Endothelial cell (in vitro differentiated cells): ENCODE data around the gene FOXK1. TPM values are rescaled to one million over a fixed set of nuclear protein-coding genes. Genes with fewer than 3 reads are reported as not detected.

ENCODE experiments used
- DNase-seq: peaks from one replicate; pipeline ENCODE4 v3.0.0; 2021; ENCODE audit warnings: low spot score
- H3K27ac Mint-ChIP-seq: one replicate; pipeline ENCODE4 v1.8.0; 2021; ENCODE audit warnings: mixed read lengths, inconsistent platforms; ENCODE audit not compliant: unreplicated experiment
- H3K27me3 Mint-ChIP-seq: one replicate; pipeline ENCODE4 v1.8.0; 2021; ENCODE audit warnings: mild to moderate bottlenecking, moderate library complexity, mixed read lengths, inconsistent platforms; ENCODE audit not compliant: unreplicated experiment
- H3K36me3 Mint-ChIP-seq: one replicate; pipeline ENCODE4 v1.8.0; 2021; ENCODE audit warnings: mild to moderate bottlenecking, low read depth, mixed read lengths, inconsistent platforms; ENCODE audit not compliant: unreplicated experiment
- H3K4me1 Mint-ChIP-seq: one replicate; pipeline ENCODE4 v1.8.0; 2021; ENCODE audit warnings: mild to moderate bottlenecking, mixed read lengths, inconsistent platforms; ENCODE audit not compliant: unreplicated experiment
- H3K4me3 Mint-ChIP-seq: one replicate; pipeline ENCODE4 v1.8.0; 2021; ENCODE audit warnings: mild to moderate bottlenecking, mixed read lengths, inconsistent platforms; ENCODE audit not compliant: unreplicated experiment
- H3K9me3 Mint-ChIP-seq: one replicate; pipeline ENCODE4 v1.8.0; 2021; ENCODE audit warnings: mixed read lengths, inconsistent platforms; ENCODE audit not compliant: unreplicated experiment
- CTCF ChIP-seq: fragments of 200-600 bp; sonication (generic); IDR thresholded peaks from one replicate; pipeline ENCODE4 v1.5.0; 2021; ENCODE audit warnings: antibody characterized with exemption; ENCODE audit not compliant: unreplicated experiment
- total RNA-seq: library from RNA; stranded (reverse); fragmentation: NEBNext Ultra II Directional; extraction: Animal tissue kit (Norgen Biotek cat#: 25700); gene quantifications from one replicate; pipeline ENCODE4 v1.2.1, GENCODE V29; 2021; ENCODE audit not compliant: unreplicated experiment

Gene FOXK1
- total RNA-seq, 1 donor from 2014 or later = 73.8 TPM

- Mint-ChIP-seq H3K4me3 (peak overlapping the region; percentile 32), H3K4me1 (peaks cover 53% of the 10 kb centered on the region), H3K9me3 (peaks cover 5% of the 10 kb centered on the region), H3K36me3 (peaks cover 46% of the 10 kb centered on the region), H3K27me3 (peaks cover 9% of the 10 kb centered on the region), H3K27ac (peak overlapping the region; percentile 98)
- peak; percentile 97 for DNase-seq
- no peak for TF ChIP-seq CTCF
Observed at GRCh38 chr7:4744391-4745264, 62.5 kb downstream of the FOXK1 start.

GRCh38 chr7:4745265-4745919, 63.3 kb downstream of the FOXK1 start:
- peaks cover 13% of the 10 kb centered on the region for H3K27me3 Mint-ChIP-seq
- DNase-seq = no peak

DNA sequence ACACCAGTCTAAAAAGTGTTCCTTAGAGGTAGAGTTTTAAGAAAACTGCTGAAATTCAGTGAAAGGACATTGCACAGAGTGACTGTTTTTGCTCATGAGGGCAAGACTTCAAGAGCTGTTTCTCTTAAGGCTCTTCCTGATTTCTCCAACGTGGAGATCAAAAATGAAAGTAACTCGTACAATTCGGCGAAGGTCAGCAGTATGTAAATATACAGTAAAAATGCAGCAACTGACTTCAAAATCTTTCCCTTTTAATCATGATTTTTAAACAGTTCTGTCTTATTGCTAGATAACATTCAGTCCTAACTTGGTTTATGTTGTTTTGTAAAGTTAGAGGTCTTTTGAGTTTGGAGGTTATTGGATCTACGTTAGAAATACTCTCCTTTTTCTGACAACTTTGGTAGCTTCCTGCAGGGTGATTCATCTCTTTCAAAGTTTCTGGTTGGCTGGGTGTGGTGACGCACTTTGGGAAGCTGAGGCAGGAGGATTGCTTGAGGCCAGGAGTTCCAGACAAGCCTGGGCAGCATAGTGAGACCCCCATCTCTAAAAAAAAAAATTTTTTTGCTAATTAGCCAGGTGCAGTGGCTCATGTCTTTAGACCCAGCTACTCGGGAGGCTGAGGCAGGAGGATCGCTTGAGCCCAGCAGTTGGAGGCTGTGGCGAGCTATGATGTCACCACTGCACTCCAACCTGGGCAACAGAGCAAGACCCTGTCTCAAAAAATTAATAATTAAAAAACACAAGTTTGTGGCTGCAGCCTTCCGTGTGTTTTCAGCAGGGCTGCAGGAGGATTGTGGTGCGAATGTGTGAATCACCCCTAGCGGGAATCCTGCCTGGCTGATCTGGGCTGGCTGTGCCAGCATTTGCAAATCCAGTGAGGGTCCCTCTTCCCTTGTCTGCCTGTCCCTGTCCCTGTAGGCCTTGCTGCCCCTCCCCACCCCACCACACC, 64.2 kb downstream of the FOXK1 start:
- H3K27ac Mint-ChIP-seq = peak overlapping the region; percentile 98

More at GRCh38 chr7:4745265-4745919, 63.3 kb downstream of the FOXK1 start:
- TF ChIP-seq CTCF = no peak
- Mint-ChIP-seq H3K36me3 (peaks cover 46% of the 10 kb centered on the region), H3K9me3 (peaks cover 5% of the 10 kb centered on the region), H3K27ac (peak overlapping the region; percentile 98), H3K4me3 (peak overlapping the region; percentile 50), H3K4me1 (peaks cover 51% of the 10 kb centered on the region)

GRCh38 chr7:4747013-4747412, 64.9 kb downstream of the FOXK1 start:
- H3K27me3 Mint-ChIP-seq = peaks cover 13% of the 10 kb centered on the region
- H3K4me3 Mint-ChIP-seq = no peak overlapping the region
- no peak for TF ChIP-seq CTCF
- H3K36me3 Mint-ChIP-seq = peaks cover 35% of the 10 kb centered on the region
- H3K9me3 Mint-ChIP-seq = peaks cover 5% of the 10 kb centered on the region
- no peak for DNase-seq
- H3K4me1 Mint-ChIP-seq = peaks cover 47% of the 10 kb centered on the region
- peak overlapping the region; percentile 84 for H3K27ac Mint-ChIP-seq

More for the DNA sequence above, 64.2 kb downstream of the FOXK1 start:
- H3K9me3 Mint-ChIP-seq = peaks cover 5% of the 10 kb centered on the region
- H3K4me1 Mint-ChIP-seq = peaks cover 51% of the 10 kb centered on the region
- peak overlapping the region; percentile 19 for H3K4me3 Mint-ChIP-seq
- no peak for DNase-seq
- H3K27me3 Mint-ChIP-seq = peaks cover 17% of the 10 kb centered on the region
- TF ChIP-seq CTCF = no peak
- peaks cover 41% of the 10 kb centered on the region for H3K36me3 Mint-ChIP-seq
